GM23338 (cell line): ENCODE measurements around the gene ZBTB8B. TPM values are rescaled to one million over a fixed set of nuclear protein-coding genes. Genes with fewer than 3 reads are reported as not detected.

Experiments
- ATAC-seq: fragments of 200-7000 bp; cut with Tn5 transposase; 3 replicates; pipeline ENCODE4 v1.9.1; 2020
- DNase-seq: peaks from one replicate; pipeline ENCODE4 v3.0.0-alpha.2; 2015; ENCODE audit warnings: low spot score
- H2AFZ ChIP-seq: fragments of 200-600 bp; sonication (generic); 2 replicates; pipeline ENCODE4 v1.8.0; 2016; ENCODE audit warnings: antibody characterized with exemption, mild to moderate bottlenecking, moderate library complexity
- H3F3A ChIP-seq: fragments of 200-600 bp; sonication (generic); replicated peaks from 2 replicates; pipeline ENCODE4 v1.8.0; 2017; ENCODE audit warnings: antibody characterized with exemption, mixed run types, low read depth
- H3K27ac ChIP-seq: fragments of 200-600 bp; sonication (generic); 2 replicates; pipeline ENCODE4 v1.6.1; 2016; ENCODE audit warnings: low read depth
- H3K27me3 ChIP-seq: fragments of 200-600 bp; sonication (generic); 2 replicates; pipeline ENCODE4 v1.8.0; 2016; ENCODE audit warnings: mild to moderate bottlenecking, mixed run types, moderate library complexity; ENCODE audit not compliant: insufficient read depth
- H3K36me3 ChIP-seq: fragments of 200-600 bp; sonication (generic); 2 replicates; pipeline ENCODE4 v1.8.0; 2016; ENCODE audit warnings: mild to moderate bottlenecking; ENCODE audit not compliant: insufficient read depth
- H3K4me1 ChIP-seq: fragments of 200-600 bp; sonication (generic); 2 replicates; pipeline ENCODE4 v1.8.0; 2016; ENCODE audit warnings: mild to moderate bottlenecking, moderate library complexity; ENCODE audit not compliant: insufficient read depth
- H3K4me2 ChIP-seq: fragments of 200-600 bp; sonication (generic); 2 replicates; pipeline ENCODE4 v1.7.1; 2017; ENCODE audit warnings: mixed run types
- H3K4me3 ChIP-seq: fragments of 200-600 bp; sonication (generic); 2 replicates; pipeline ENCODE4 v1.6.1; 2016; ENCODE audit warnings: mixed run types
- H3K79me2 ChIP-seq: fragments of 200-600 bp; sonication (generic); replicated peaks from 2 replicates; pipeline ENCODE4 v1.8.0; 2017; ENCODE audit warnings: mild to moderate bottlenecking; ENCODE audit not compliant: insufficient read depth
- H3K9me2 ChIP-seq: fragments of 200-600 bp; sonication (generic); 2 replicates; pipeline ENCODE4 v1.8.0; 2017; ENCODE audit not compliant: insufficient read depth
- H4K20me1 ChIP-seq: fragments of 200-600 bp; sonication (generic); replicated peaks from 2 replicates; pipeline ENCODE4 v1.8.0; 2017; ENCODE audit warnings: mild to moderate bottlenecking; ENCODE audit not compliant: insufficient read depth
- H3K27ac Mint-ChIP-seq: 2 replicates; pipeline ENCODE4 v1.8.0; 2020; ENCODE audit warnings: inconsistent platforms, mild to moderate bottlenecking, moderate library complexity, mixed read lengths
- H3K27me3 Mint-ChIP-seq: 3 replicates; pipeline ENCODE4 v1.8.0; 2022; ENCODE audit warnings: low read depth, mild to moderate bottlenecking, moderate library complexity, mixed read lengths, inconsistent platforms; ENCODE audit not compliant: insufficient read depth, poor library complexity
- H3K36me3 Mint-ChIP-seq: 3 replicates; pipeline ENCODE4 v1.8.0; 2021; ENCODE audit warnings: low read depth, mild to moderate bottlenecking, inconsistent platforms, moderate library complexity, mixed read lengths
- H3K4me1 Mint-ChIP-seq: 3 replicates; pipeline ENCODE4 v1.8.0; 2020; ENCODE audit warnings: mild to moderate bottlenecking, inconsistent platforms, mixed read lengths
- H3K4me3 Mint-ChIP-seq: 3 replicates; pipeline ENCODE4 v1.8.0; 2021; ENCODE audit warnings: moderate library complexity, mild to moderate bottlenecking, inconsistent platforms, mixed read lengths
- H3K9me3 Mint-ChIP-seq: 3 replicates; pipeline ENCODE4 v1.8.0; 2020; ENCODE audit warnings: moderate library complexity, mild to moderate bottlenecking, inconsistent platforms, mixed read lengths
- CREB1 ChIP-seq: fragments of 250-450 bp; sonication (Bioruptor Pico); IDR thresholded peaks from 2 replicates; pipeline ENCODE4 v1.5.0; 2020; ENCODE audit warnings: low read depth, mild to moderate bottlenecking, moderate library complexity
- CTCF ChIP-seq, 2 experiments: fragments of 200-600 bp in 1 of 2; sonication (generic) in 1 of 2; conservative IDR thresholded peaks; 2 replicates each; pipeline versions ENCODE4 v1.5.1 to v1.6.1; 2016 to 2017; ENCODE audit warnings: antibody characterized with exemption in 2 of 2, low read depth in 2 of 2, mild to moderate bottlenecking in 2 of 2, moderate library complexity in 1 of 2
- ETS1 ChIP-seq: IDR thresholded peaks from 2 replicates; pipeline ENCODE4 v1.6.1; 2016; ENCODE audit warnings: antibody characterized with exemption
- EZH2 ChIP-seq: fragments of 200-600 bp; sonication (generic); IDR thresholded peaks from one replicate; pipeline ENCODE4 v1.8.0; 2017; ENCODE audit warnings: antibody characterized with exemption, mild to moderate bottlenecking, low read depth; ENCODE audit not compliant: unreplicated experiment
- EZH2phosphoT487 ChIP-seq: fragments of 200-600 bp; sonication (generic); IDR thresholded peaks from one replicate; pipeline ENCODE4 v1.8.1; 2018; ENCODE audit warnings: antibody characterized with exemption; ENCODE audit not compliant: unreplicated experiment
- JUNB ChIP-seq: IDR thresholded peaks from one replicate; pipeline ENCODE4 v1.6.1; 2016; ENCODE audit warnings: antibody characterized with exemption; ENCODE audit not compliant: unreplicated experiment
- NANOG ChIP-seq: IDR thresholded peaks from 2 replicates; pipeline ENCODE4 v1.6.1; 2016; ENCODE audit warnings: antibody characterized with exemption, borderline replicate concordance
- POLR2AphosphoS5 ChIP-seq: IDR thresholded peaks from 2 replicates; pipeline ENCODE4 v1.6.1; 2016; ENCODE audit warnings: antibody characterized with exemption, low read depth
- REST ChIP-seq: IDR thresholded peaks from one replicate; pipeline ENCODE4 v1.6.1; 2018; ENCODE audit warnings: antibody characterized with exemption; ENCODE audit not compliant: unreplicated experiment
- STAT1 ChIP-seq: IDR thresholded peaks from one replicate; pipeline ENCODE4 v1.6.1; 2016; ENCODE audit warnings: antibody characterized with exemption; ENCODE audit not compliant: unreplicated experiment
- ZNF114 ChIP-seq: fragments of 250-450 bp; sonication (Bioruptor Pico); IDR thresholded peaks from 2 replicates; pipeline ENCODE4 v1.5.0; 2020; ENCODE audit warnings: mild to moderate bottlenecking, moderate library complexity
- ZNF331 ChIP-seq: fragments of 250-450 bp; sonication (Bioruptor Pico); IDR thresholded peaks from 2 replicates; pipeline ENCODE4 v1.5.0; 2020; ENCODE audit warnings: low read depth, mild to moderate bottlenecking, moderate library complexity
- ZNF462 ChIP-seq: fragments of 250-450 bp; sonication (Bioruptor Pico); IDR thresholded peaks from 2 replicates; pipeline ENCODE4 v1.5.0; 2020; ENCODE audit warnings: mild to moderate bottlenecking, moderate library complexity
- polyA plus RNA-seq: library from polyadenylated mRNA; unstranded; fragments of >200 nt; fragmentation: Nextera tagmentation; extraction: Ambion mirVana; gene quantifications from 2 replicates; pipeline ENCODE4 v1.2.1, GENCODE V29; 2016
- total RNA-seq: library from RNA; depleted of rRNA; stranded (reverse); fragments of >200 nt; shearing (Covaris generic); gene quantifications from 2 replicates; pipeline ENCODE4 v1.2.3, GENCODE V29; 2014

The ZBTB8B gene
- total and polyA plus RNA-seq, 2 experiments from 2014 or later: 0.95 to 4.2 TPM

GRCh38 chr1:32487182-32487581 is 22.3 kb downstream of the ZBTB8B start:
- no peaks in the 10 kb centered on the region for H4K20me1 ChIP-seq
- Mint-ChIP-seq H3K27me3 (no peaks in the 10 kb centered on the region), H3K36me3 (peaks cover 14% of the 10 kb centered on the region), H3K4me1 (peaks cover 5% of the 10 kb centered on the region; the same call in 2 of the 3 replicates), H3K4me3 (no peak overlapping the region), H3K9me3 (no peaks in the 10 kb centered on the region), H3K27ac (no peak overlapping the region)
- ATAC-seq: no peak
- DNase-seq: no peak
- no peak overlapping the region for H3K4me3 ChIP-seq
- no peak overlapping the region for H3K4me2 ChIP-seq
- H3K4me1 ChIP-seq: no peaks in the 10 kb centered on the region
- no peak overlapping the region for H2AFZ ChIP-seq
- no peaks in the 10 kb centered on the region for H3K79me2 ChIP-seq
- 0 out of 2 replicates have a peak, but pooled peaks cover 2% of the 10 kb centered on the region for H3F3A ChIP-seq
- no peaks in the 10 kb centered on the region for H3K9me2 ChIP-seq
- no peak overlapping the region for H3K27ac ChIP-seq
- H3K27me3 ChIP-seq: no peaks in the 10 kb centered on the region
- no peak for TF ChIP-seq NANOG
- TF ChIP-seq STAT1: no peak
- no peak for TF ChIP-seq ETS1
- no peak for TF ChIP-seq EZH2phosphoT487
- TF ChIP-seq ZNF114 (CRISPR knock-in tag): no peak
- no peak for TF ChIP-seq CREB1 (CRISPR knock-in tag)
- TF ChIP-seq ZNF331 (CRISPR knock-in tag): no peak
- TF ChIP-seq ZNF462 (CRISPR knock-in tag): no peak
- TF ChIP-seq EZH2: no peak
- no peak for TF ChIP-seq POLR2AphosphoS5
- TF ChIP-seq JUNB: no peak
- no peak for TF ChIP-seq CTCF (conservative IDR thresholded peaks at IDR 0.05; ENCODE audit: low read depth in 2 of 2)
- no peak for TF ChIP-seq REST
- no peaks in the 10 kb centered on the region; the same call in 1 of the 2 replicates for H3K36me3 ChIP-seq
